NCI-H524 (cell line): ENCODE results near the gene TRIM26.
A peak's percentile ranks its signal among the peaks of the same experiment; 100 is the strongest.

Source experiments
- DNase-seq, 2 experiments: peaks; one replicate each; lab custom pipeline; 2025; lab: John Stamatoyannopoulos, UW

Gene TRIM26

DNA sequence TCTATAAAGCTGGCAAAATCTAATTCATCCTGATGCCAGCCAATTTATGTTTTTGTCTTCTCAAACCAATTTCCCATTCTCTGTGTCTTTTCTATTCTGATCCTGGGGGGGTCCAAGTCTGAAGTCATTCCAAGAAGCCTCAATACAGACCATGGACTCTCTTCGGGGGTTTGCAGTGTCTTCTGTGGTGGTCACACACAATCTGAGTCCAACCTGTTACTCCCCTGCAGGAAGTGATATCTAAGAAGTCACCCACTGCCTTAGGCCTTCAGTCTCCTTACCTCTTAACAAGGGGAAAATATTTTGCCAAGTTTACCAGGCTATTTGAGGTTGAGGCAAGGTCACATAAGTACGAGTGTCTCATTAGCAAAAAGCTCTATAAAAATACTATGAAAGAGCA is 1.9 kb downstream of the TRIM26 start:
- DNase-seq, result no peak

DNA sequence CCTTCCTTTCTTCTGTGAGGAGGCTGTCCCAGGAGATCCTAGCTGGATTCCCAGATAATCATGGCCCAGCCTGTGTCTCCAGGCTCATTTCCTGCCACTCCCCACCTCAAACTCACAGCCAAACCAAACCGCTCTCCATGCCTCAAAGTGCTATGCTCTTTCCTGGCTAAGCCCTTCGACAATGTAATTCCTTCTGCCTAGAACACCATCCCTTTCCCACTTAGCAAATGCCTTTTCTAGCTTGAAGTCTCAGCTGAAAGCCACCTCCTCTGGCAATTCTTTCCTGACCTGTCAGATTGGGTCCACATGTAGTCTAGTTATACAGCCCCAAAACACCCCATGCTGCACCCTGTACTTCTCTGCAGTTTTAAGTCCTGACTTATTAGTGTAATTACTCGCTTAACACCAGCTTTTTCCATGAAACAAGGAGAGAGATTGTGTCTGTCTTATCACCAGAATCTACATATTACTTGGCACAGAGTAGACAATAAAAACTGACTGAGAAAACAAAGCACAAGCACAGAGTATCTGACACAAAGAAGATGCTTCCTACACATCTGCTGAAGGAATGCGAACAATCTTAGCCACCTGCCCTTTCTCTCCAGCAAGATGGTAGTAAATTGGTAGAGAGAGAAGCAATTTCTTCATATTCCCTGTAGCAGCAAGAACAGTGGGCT is 5.4 kb downstream of the TRIM26 start:
- no peak for DNase-seq

DNA sequence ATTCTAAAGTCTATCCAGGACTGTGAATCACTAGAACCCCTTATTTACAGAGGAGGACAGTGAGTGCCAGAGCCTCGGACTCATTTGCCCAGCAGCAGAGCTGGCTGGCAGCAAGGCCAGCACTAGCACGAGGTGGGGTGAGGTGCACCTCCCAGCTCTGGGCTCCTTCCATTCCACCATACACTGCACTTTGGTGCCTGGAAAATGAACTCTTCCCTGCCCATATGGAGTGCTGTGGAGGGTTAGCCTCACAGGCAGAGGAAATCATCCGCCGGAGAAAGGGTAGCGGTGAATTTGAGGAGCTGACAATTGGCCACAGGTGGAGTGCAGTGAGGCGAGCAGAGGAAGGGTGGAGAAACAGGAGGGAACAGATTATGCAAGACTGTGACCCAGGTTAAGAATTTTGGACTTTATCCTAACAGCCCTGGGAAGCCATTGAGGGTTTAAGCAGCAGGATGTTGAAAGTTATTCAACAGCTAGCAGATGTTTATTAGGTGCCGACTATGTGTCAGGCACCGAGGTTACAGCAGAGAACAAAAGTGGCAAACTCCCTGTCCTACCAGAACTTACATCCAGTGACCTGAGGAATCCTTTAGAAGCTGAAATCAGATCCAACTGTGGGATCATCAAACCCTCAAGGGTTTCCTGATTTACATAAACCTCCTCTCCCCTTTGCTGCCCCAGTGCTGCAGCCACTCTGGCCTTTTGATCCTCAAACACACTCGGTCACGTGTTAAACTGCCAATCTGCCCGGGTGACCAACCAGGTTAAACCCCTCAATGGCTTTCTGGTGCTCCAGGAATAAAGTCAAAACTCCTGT is 6.2 kb downstream of the TRIM26 start:
- DNase-seq, result peak in 1 of 2 experiments; percentile 35

DNA sequence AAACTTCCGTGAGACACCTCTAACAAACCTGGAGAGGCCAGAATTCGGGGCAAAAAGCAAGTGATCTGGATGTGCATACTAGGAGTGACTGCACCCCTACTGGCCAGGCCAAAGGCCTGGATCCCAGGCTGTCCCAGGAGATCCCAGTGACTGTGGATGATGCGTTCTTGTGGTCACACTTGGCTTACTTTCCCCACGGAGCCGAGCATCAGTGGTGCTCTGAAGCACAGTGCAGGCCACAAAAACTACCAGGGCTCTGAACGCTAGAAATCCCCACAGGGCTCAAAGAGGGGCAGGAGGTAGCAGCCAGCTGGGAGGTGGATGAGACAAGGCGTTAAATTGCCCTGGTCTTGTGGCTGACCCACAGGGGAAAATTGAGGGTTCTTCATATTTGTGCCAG is 7.1 kb downstream of the TRIM26 start:
- no peak for DNase-seq

DNA sequence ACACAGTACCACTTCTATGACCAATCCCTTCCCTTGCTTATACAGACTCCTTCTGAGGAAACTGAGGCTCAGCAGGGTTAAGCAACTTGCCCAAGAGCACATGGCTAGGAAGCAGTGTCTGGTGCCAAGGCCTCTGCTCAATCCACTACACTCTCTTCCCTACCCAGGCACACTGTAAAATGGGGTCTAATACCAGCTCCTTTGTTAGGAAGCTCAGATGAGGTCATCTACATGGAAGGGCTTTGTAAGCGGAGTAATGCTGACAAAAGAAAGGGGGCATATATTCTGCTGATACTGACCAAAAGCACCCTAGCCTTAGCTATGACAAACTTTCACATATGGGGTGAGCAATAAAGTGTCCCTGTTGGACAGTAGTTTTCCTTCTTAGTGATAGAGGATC is 9.1 kb downstream of the TRIM26 start:
- DNase-seq, result no peak

DNA sequence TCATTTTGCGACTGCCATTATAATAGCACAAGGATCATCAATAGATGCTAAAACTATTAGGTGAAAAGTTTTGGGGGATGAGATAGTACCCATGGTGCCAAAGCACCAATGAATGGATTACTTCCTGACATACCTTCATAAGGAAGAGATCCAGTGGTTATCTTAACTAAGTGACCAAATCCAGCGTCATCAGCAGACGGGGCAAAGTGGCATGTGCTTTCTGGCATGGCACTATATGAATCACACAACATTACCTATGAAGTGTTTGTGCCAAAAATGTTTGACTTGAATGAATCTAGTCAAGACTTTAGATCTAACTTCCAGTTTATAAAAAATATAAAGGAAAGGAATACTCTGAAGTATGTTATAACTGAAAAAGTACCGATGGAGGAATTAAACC is 10.8 kb downstream of the TRIM26 start:
- no peak for DNase-seq

DNA sequence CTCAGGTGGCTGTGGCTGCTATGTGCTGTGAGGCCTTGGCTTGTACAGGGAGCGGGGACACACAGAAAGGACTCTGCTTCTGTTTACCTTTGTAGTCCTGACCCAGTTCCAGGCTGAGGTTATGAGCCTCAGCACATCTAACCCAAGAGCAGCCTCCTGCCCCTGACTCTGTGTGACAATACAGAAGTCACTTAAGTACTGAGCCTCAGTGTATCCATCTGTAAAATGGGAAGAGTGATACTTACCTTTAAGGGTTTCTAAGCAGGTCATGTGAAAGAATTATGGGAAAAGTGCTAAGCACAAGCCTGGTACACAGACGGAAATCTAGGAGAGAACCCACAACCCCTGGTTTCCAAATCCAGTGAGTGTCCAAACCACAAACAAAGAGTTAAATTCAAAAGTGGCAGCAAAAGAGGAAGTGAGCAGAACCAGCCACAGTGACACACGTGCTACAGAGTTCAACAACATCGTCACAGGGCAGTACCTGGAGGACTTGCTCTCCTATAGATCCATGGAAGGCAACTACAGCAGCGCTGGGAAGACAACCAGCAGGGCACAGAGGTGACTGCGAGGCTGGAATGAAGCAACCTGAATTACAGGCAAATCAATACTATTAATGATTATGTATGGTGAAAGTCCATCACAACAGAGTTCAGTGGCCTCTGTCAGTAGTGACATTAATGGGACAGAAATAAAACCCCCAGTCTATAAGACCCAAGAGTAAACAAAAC is 12.5 kb downstream of the TRIM26 start:
- DNase-seq, result no peak

DNA sequence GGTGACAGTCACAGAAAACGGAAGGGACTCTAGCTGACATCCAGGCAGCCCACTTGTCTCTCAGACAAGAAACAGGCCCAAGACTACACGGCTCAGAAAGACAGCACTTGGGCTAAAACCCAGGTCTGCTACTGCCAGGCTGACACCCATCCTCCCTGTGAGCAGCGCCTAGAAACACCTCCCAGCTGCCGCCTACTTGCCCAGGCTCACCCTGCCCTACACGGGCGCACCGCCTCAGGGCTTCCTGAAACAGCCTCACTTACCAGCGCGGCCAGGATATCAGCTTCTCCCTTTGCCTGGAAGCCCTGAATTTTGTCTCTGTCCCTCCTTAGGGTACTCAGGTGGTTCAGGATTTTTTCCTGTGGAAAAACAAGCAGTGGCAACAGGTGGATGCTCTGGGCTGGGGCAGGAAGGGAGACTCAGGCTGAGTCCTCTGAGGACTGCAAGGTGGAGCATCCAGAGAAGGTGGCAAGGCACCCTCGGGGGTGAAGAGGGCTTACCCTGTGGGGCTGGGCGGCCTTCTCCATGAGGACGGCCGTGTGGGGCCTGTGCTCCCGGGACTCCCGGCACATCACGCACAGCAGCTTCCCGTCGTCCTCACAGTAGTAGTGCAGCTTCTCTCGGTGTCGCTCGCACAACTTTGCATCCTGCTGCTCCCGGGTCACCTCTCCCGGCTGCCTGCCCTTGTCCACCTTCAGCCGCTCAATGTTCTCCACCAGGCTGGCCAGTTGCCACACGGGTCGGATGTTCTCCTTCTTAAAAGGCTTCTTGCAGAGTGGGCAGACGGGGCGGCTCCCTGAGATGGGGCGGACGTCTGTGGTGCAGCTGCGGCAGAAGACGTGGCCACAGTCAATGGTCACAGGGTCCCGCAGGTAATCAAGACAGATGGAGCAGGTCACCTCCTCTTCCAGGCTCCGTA is 14.8 kb downstream of the TRIM26 start:
- no peak for DNase-seq

DNA sequence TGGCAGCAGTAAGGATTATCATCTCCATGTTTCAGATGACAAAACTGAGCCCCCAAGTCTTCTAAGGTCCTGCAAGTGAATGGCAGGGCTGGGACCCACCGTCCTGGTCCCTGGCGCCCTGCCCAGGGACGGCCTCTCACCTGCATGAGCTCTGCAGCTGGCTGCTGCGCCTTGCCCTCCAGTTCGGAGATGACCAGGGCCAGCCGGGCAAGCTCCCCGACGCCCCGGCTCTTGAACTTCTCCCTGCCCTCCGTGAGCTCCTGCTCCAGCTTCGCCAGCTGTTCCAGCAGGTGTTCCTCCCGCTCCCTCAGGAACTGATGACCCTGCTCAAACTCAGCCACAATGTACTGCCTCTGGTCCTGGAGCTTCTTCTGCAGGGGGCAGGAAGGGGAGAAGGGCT is 16.8 kb downstream of the TRIM26 start:
- DNase-seq, result no peak

DNA sequence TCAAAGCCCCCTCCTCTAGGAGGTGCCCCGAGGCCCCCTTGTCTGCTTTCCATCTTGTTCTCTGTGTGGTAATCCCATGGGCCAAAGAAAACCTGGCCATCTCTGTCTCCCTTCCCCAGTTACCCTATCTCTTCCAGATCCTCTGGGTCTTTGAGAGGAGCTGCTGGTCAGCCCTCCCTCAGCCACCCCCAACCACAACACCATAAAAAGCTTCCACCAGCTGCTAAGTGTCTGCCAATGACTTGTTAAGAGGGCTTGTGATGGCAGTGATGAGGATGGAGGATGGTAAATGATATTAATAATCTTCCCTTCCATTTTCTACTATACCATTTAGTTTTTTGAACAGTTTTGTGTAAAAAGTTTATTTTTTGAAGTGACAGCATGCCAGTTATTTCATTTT is 17.3 kb downstream of the TRIM26 start:
- no peak for DNase-seq

DNA sequence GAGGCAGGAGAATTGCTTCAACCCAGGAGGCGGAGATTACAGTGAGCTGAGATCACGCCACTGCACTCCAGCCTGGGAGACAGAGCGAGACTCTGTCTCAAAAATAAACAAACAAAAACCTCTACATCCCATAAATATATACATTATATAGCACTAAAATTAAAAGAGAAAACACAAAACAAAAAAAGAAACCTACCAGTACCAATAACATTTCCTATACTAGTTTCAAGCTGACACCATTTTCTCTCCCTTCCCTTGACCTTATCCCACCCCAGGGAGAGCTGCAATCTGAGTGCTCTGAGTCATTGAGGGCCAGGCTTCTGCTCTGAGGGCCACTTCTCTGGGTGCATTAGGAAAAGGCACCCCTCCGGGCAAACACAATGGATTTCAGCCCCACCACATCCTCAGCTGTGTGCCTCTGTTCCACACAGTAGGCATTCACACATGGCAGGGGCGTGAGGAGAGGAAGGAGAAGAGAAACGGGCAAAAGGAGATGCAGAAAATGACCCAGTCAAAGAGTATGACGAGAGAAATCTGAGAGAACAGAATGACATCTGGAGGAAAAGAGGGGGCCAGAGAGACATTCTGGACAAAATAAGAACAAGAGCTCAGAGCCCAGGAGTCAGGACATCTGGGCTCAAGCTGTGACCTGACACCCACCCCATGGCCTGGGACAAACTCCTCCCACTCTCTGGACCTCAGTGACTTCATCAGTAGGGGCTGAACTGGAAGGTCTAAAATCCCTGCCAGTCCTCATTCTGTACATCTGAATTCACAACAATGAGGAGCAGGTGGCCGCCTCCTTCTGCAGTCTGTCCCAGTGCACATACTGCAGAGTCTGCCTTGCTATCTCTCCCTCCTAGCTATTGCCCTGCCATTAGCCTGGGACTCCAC is 18.2 kb downstream of the TRIM26 start:
- no peak for DNase-seq

DNA sequence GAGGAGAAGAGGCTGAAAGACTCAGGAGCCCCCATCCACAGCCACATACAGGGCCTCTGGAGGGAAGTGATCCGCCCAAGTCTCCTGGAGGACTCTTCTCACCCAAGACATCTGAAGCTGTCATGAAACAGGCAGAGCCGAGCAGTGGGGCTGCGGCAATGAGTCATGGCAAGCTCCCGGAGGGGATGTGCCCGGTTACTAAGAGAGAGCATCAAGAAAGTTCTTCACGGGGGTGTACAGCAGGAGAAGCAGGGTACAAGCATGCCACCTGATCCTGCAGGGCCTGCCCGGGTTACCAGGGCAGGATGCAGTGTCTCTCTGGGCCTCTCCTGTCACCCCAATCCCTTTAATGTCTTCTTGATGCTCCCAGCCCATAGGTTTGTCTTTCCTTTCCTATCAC is 21.1 kb downstream of the TRIM26 start:
- no peak for DNase-seq

DNA sequence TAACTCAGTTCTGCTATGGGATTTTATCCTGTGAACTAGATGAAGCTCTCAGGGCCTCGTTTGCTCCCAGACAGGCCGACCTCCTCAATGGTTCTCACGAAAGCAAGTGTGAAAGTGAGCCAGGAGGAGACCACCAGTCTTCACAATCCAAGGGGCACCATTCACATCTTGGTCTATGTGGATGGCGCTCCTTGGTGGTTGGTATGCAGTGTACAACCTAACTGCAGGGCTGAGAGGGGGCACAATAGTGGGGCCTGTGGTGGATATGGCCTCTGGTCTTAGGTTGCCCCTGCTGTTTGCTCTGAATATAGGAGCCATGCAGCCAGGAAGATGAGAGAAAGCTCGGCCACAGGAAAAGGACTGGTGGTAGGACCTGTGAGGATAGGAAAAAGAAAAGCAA is 24.7 kb downstream of the TRIM26 start:
- DNase-seq, result no peak

DNA sequence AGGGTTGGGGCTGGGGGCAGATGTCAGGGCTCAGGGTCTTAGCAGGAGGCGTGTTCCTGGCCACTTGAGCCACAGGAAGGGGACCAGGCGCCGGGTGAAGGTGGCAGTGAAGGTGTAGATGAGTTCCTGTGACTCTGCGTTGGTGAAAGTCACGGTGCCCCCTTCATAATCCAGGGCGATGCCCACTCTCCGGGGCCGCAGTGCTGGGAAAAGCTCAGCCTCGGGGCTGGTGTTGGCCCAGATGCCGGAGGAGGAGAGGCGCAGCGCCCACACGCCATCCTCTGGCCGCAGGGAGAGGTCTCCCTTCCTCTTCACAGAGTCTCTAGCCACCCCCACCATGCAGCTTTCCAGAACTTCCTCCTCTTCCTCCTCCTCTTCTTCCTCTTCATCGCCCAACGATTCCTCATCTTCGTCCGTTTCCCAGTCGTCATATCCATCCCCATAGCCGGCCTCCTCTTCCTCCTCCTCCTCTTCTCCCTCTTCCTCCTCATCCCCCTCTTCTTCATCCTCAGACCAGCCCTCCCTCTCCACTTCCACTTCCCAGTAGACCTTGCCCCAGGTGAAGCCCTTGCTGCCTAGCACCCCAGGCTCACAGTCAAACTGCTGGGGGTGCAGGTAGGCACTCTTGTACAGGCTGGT is 27.2 kb downstream of the TRIM26 start:
- no peak for DNase-seq

DNA sequence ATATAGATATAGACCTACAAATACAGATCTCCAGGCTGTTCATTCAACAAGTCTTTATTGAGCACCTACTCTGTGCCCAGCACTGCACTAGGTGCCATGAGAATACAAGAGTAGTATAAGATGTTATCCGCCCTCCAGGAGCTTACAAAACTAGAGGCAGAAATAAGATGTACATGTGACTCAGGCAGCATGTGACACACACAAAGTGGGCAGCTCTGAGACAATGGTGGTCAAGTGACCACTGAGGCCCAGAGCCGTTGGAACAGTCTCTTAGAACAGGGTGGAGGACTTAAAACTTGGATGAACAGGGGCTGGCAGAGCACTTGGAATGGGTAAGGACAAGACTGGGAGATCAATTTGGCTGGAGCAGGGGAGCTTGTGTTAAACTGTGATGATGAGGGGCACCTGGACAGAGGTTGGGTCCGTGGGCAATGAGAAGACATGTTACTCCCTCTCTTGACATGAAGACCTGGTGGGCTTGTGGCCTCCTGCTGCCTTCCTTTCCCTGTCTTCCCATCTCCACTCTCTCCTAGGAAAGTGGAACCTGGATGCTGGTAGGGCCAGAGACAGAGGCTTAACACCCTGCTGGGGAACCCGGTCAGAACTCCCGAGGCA is 28.7 kb downstream of the TRIM26 start:
- no peak for DNase-seq

DNA sequence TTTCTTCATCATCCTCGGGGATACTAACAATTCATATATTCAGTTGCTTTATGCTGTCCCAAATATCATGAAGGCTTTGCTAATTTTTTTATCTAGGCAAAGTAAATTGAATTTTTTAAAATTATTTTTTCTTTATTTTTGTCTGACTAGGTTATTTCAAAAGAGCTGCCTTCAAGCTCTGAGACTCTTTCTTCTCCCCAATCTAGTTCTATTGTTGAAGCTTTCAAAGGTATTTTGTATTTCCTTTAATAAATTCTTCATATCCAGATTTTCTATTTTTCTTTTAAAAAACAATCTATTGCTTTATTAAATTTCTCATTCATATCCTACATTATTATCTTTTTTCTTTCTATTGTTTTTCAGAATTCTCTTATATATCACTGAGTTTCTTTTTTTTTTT is 33.1 kb downstream of the TRIM26 start:
- no peak for DNase-seq

DNA sequence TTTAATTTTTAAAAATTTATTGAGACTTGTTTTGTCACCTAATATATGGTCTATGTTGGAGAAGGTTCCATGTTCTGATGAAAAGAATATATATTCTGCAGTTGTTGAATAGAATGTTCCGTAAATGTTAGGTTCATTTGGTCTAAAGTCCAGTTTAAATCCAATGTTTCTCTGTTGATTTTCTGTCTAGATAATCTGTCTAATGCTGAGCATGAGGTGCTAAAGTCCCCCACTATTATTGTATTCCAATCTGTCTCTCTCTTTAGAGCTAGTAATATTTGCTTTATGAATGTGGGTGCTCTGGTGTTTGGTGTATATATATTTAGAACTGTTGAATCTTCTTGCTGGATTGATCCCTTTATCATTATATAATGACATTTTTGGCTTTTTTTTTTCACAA is 34.4 kb downstream of the TRIM26 start:
- DNase-seq, result no peak

DNA sequence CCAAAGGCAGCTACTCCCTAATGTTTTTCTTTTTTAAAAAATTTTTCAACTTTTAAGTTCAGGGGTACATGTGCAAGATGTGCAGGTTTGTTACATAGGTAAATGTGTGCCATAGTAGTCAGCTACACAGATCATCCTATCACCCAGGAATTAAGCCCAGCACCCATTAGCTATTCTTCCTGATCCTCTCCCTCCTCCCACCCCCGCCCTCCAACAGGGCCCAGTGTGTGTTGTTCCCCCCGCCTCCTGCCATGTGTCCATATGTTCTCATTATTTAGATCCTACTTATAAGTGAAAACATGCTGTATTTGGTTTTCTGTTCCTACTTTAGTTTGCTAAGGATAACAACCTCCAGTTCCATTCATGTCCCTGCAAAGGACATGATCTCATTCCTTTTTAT is 37.4 kb downstream of the TRIM26 start:
- DNase-seq, result peak; percentile 64 to 69

DNA sequence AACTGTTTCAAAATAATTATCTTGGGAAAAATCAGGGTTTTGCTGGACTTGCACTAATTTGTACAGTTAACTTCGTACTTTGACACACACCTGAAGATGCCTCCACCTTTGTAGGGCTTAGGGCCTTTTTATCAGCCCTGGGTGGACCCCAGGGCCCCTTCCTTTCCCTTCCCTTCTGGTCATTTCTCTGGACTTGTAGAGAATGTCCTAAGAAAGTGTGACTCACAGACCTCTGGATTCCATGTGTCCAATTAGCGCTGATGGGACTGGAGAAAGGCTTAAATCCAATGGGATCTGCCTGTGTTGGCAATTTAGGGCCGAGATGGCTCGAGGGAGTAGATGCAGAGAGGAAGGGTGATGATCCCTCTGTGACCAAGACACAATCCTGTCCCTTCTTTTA is 40.5 kb downstream of the TRIM26 start:
- DNase-seq, result no peak
